Tibial nerve (tissue), 4 donors: ENCODE data around the gene PDIA6. TPM values are rescaled to one million over a fixed set of nuclear protein-coding genes. Genes with fewer than 3 reads are reported as not detected.

Source experiments
- DNase-seq, 2 donors: peaks; one replicate each; pipeline ENCODE4 v3.0.0-alpha.2; 2019; ENCODE audit warnings: low spot score in 2 of 2
- H3K27ac ChIP-seq, 4 donors: fragments of 200-600 bp; sonication (generic) in 3 of 4; one replicate each; pipeline ENCODE4 v1.5.1; 2017 to 2019; ENCODE audit warnings: mild to moderate bottlenecking in 1 of 4
- H3K27me3 ChIP-seq, 2 donors: fragments of 200-600 bp; sonication (generic) in 1 of 2; one replicate each; pipeline versions ENCODE4 v1.5.1 to v1.6.0; 2017 to 2019
- H3K36me3 ChIP-seq, 3 donors: fragments of 200-600 bp; sonication (generic); one replicate each; pipeline ENCODE4 v1.5.1; 2018 to 2019
- H3K4me1 ChIP-seq, 4 donors: fragments of 200-600 bp; sonication (generic) in 3 of 4; one replicate each; pipeline ENCODE4 v1.5.1; 2017 to 2019
- H3K4me3 ChIP-seq, 4 donors: fragments of 200-600 bp; sonication (generic) in 3 of 4; one replicate each; pipeline ENCODE4 v1.5.1; 2017 to 2019; ENCODE audit warnings: mild to moderate bottlenecking in 1 of 4, moderate library complexity in 1 of 4
- H3K9me3 ChIP-seq, 4 donors: fragments of 200-600 bp; sonication (generic) in 3 of 4; one replicate each; pipeline ENCODE4 v1.5.1; 2017 to 2019
- EP300 ChIP-seq, 2 donors: sonication (generic); formaldehyde crosslinking; IDR thresholded peaks; one replicate each; pipeline ENCODE4 v1.6.1; 2017; ENCODE audit warnings: antibody characterized with exemption in 2 of 2, mild to moderate bottlenecking in 1 of 2
- POLR2A ChIP-seq, 2 donors: fragments of 450-650 bp; IDR thresholded peaks; one replicate each; pipeline ENCODE4 v1.6.1; 2017; ENCODE audit warnings: antibody characterized with exemption in 2 of 2, mild to moderate bottlenecking in 2 of 2, moderate library complexity in 2 of 2
- WGBS, 2 donors: methylation state at CpG; one replicate each; pipeline ENCODE4 v1.1.5; 2018; 5-methylcytosine and 5-hydroxymethylcytosine counted together
- total RNA-seq, 4 donors: library from RNA; depleted of rRNA; stranded (reverse); fragments of >200 nt; gene quantifications; one replicate each; pipeline ENCODE4 v1.1.0, GENCODE V29; 2016
- TF ChIP-seq, protein P1 (sequence below), 5 experiments: fragments of 200-600 bp in 3 of 5; fragments of 450-650 bp in 2 of 5; sonication (generic) in 3 of 5; IDR thresholded peaks; one replicate each; pipeline ENCODE4 v1.5.1; 2016 to 2019; ENCODE audit warnings: antibody characterized with exemption in 5 of 5, mild to moderate bottlenecking in 3 of 5, moderate library complexity in 2 of 5

PDIA6 gene
- total RNA-seq, 4 donors from 2014 or later: 61.4 to 84.3 (median 76.2) TPM

DNA sequence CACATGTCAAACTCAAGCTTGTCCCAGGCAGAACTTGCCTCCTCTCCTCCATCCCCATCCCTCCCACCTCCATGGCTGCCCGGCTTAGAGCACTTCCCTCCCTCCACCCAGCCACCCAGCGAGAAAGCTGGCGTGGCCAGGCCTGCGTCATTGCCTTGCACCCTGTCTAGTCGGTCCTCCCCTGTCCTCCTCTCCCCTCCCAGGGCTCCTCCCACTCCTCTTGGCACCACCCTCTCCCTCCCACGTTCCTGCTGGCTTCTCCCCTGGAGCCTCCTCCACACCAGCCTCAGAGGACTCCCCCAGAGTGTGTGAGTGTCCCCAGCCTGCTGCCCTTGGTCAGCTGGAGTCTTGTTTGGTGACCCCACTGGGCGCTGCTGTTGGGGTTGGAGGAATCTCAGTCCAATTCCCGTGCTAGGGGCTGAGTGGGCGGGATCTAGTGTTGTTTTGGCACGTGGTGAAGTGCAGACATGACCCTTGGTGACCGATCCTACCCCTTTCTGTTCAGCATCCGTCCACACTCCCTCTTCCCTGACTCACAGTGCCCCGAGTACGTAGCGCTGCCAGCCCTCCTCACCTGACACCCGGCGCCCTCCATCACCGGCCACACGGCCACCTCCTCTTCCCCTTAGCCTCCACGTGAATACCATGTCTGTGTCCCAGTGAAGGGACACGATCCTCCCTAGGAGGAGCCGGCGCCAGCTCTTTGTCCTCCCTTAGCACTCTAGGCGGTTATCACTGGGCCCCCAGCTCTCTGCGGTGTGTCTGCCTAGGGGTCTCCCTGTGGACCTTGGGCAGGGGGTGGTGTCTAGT, 49.7 kb downstream of the PDIA6 start:
- no peak for DNase-seq
- WGBS, 2 donors: 34 to 44% methylated on average over 25 of the region's 25 CpGs
- Histone ChIP-seq H3K9me3 (no peaks in the 10 kb centered on the region), H3K4me1 (peaks cover 0 to 6% (median 0%) of the 10 kb centered on the region in 4 donors), H3K36me3 (no peaks in the 10 kb centered on the region), H3K4me3 (no peak overlapping the region), H3K27me3 (no peaks in the 10 kb centered on the region), H3K27ac (no peak overlapping the region)
- TF ChIP-seq, protein P1, sequence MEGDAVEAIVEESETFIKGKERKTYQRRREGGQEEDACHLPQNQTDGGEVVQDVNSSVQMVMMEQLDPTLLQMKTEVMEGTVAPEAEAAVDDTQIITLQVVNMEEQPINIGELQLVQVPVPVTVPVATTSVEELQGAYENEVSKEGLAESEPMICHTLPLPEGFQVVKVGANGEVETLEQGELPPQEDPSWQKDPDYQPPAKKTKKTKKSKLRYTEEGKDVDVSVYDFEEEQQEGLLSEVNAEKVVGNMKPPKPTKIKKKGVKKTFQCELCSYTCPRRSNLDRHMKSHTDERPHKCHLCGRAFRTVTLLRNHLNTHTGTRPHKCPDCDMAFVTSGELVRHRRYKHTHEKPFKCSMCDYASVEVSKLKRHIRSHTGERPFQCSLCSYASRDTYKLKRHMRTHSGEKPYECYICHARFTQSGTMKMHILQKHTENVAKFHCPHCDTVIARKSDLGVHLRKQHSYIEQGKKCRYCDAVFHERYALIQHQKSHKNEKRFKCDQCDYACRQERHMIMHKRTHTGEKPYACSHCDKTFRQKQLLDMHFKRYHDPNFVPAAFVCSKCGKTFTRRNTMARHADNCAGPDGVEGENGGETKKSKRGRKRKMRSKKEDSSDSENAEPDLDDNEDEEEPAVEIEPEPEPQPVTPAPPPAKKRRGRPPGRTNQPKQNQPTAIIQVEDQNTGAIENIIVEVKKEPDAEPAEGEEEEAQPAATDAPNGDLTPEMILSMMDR (IDR thresholded peaks at IDR 0.05): no peak
- TF ChIP-seq EP300 (IDR thresholded peaks at IDR 0.05) (no peak), POLR2A (IDR thresholded peaks at IDR 0.05) (no peak)

DNA sequence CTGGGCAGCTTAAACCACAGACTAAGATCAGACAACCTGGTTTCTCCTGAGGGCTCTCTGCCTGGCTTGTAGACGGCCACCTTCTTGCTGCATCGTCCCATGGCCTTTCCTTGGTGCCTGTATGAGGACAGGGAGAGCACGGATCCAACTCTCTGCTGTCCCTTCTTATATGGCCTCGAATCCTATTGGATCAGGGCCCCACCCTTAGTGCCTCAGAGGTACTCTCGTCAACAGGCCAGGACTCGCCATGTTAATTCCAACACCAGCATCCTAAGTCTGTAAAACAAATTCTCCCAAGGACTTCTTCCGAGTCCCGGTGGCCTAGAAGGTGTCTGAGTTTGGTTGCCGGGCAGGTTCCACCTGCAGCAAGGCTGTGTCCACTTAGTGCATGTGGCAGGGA, 51.0 kb downstream of the PDIA6 start:
- TF ChIP-seq, protein P1 (IDR thresholded peaks at IDR 0.05): no peak
- TF ChIP-seq POLR2A (IDR thresholded peaks at IDR 0.05) (no peak), EP300 (IDR thresholded peaks at IDR 0.05) (no peak)
- no peaks in the 10 kb centered on the region for H3K27me3 ChIP-seq
- DNase-seq: no peak
- 87 to 89% methylated on average over 9 of the region's 9 CpGs for WGBS, 2 donors
- no peaks in the 10 kb centered on the region for H3K36me3 ChIP-seq
- no peak overlapping the region for H3K27ac ChIP-seq
- H3K4me3 ChIP-seq: no peak overlapping the region
- no peaks in the 10 kb centered on the region for H3K9me3 ChIP-seq
- H3K4me1 ChIP-seq: peaks cover 0 to 6% (median 0%) of the 10 kb centered on the region in 4 donors

DNA sequence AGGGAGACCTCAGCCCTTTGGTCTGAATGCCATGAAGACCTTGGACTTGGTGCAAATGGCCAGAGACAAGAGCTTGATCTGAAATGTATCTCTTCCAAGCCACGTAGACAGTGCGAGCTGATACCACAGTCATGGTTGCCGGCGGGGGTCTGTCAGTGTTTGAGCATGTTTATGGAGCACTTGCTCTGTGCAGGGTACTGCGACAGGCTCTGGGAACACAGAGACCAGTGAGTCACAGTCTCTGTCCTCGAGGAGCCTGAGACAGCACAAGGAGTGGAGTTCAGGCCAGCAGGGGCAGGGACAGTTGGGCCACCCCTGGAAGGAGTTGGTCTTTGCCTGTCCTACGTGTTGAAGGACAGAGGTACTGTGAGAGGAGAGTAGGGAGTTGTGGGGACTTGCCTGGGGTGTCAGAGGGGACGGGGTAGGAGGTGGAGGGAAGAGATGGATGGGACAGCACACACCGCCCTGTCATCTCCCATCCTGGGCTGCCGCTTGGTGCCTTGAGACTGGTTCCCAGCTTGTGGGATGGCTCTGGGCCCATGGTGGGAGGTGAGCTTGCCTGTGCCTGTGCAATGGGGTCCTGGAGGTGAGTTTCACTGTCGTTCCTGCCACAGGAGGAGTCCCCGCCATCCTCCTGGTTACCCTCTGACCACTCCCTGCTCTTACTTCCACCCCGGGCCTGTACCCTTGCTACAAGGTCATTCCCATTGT, 51.6 kb downstream of the PDIA6 start:
- H3K36me3 ChIP-seq: no peaks in the 10 kb centered on the region
- TF ChIP-seq, protein P1 (IDR thresholded peaks at IDR 0.05): no peak
- TF ChIP-seq EP300 (IDR thresholded peaks at IDR 0.05): no peak
- TF ChIP-seq POLR2A (IDR thresholded peaks at IDR 0.05): no peak
- no peaks in the 10 kb centered on the region for H3K9me3 ChIP-seq
- no peaks in the 10 kb centered on the region for H3K27me3 ChIP-seq
- H3K27ac ChIP-seq: no peak overlapping the region
- DNase-seq: no peak
- 86 to 88% methylated on average over 10 to 13 of the region's 13 CpGs for WGBS, 2 donors
- no peak overlapping the region for H3K4me3 ChIP-seq
- peaks cover 0 to 6% (median 0%) of the 10 kb centered on the region in 4 donors for H3K4me1 ChIP-seq

DNA sequence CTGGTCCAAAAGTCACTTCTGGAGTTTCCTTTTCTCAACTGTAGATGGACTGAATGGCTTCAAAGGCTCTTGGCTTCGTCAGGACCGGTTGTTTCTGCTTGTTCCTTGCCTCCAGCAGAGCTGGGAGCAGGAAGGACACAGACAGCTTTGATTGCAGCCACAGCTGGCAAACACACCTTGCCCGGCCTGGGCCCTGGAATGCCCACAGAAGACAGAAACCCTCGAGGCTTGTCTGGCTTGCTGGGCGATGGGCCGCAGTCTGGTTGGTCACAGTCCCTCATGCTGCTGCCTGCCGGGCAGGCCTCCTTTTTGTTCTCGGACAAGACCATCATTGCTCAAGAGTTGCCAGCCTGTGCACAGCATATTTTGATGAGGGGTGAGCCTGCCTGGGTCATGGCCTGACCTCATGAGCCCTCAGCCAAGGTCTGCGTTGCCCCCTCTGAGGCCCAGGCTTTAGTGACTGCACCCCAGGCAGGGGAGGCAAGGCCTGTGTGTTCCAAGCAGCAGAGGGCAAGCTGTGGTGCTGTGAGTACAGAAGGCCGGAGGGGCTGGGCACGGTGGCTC, 53.4 kb downstream of the PDIA6 start:
- Histone ChIP-seq H3K4me3 (no peak overlapping the region), H3K9me3 (no peaks in the 10 kb centered on the region), H3K27me3 (no peaks in the 10 kb centered on the region), H3K27ac (no peak overlapping the region), H3K4me1 (peaks cover 0 to 6% (median 0%) of the 10 kb centered on the region in 4 donors), H3K36me3 (no peaks in the 10 kb centered on the region)
- 61 to 72% methylated on average over 11 of the region's 11 CpGs for WGBS, 2 donors
- DNase-seq: no peak
- TF ChIP-seq EP300 (IDR thresholded peaks at IDR 0.05) (no peak), POLR2A (IDR thresholded peaks at IDR 0.05) (no peak)
- TF ChIP-seq, protein P1 (IDR thresholded peaks at IDR 0.05): no peak
